ENCODE results near the gene AKAP1. TPM values are rescaled to one million over a fixed set of nuclear protein-coding genes. Genes with fewer than 3 reads are reported as not detected.

Gene AKAP1
- polyA plus RNA-seq, 1 of the 3 experiments (the other 2 are of a cell fraction) = 36.3 TPM

DNA sequence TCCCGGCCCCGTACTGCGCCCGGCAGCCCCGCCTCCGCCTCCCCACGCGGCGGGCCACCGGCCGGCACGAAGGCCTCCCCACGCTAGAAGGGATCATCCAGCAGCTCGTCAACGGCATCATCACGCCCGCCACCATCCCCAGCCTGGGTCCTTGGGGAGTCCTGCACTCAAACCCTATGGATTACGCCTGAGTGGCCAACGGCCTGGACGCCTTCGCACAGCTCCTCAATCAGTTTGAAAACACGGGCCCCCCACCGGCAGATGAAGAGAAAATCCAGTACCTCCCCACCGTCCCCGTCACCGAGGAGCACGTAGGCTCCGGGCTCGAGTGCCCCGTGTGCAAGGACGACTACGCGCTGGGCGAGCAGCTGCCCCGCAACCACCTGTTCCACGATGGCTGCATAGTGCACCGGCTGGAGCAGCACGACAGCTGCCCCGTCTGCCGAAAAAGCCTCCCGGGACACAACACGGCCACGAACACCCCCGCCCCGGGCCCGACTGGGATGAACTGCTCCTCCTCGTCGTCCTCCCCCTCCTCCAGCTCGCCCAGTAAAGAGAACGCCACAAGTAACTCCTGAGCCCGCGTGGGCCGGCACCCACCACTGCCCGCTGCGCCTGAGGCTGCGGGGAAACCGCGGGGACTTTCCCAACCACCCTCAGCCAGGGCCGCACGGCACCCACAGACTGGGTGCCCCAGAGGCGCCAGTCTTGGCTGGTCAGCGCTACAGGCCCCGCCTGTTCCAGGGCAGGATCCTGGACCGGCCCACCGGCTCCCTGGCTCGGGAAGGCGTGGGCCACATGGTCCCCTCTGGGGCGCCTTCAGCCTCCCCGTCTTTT, 39.0 kb upstream of the AKAP1 start:
- no peaks in the 10 kb centered on the region; the same call in 1 of the 2 replicates for H3K27me3 ChIP-seq (ENCODE audit: insufficient read depth)
- DNase-seq = peak; percentile 52
- no peak overlapping the region for H3K27ac ChIP-seq (ENCODE audit: low read depth in 2 of 2, low read length in 1 of 2)
- CTCF ChIA-PET = interaction anchor here (0.6 to 2.7 kb wide), 7 partner anchors 8 to 76 kb away, joined by 3 to 7 read pairs (median 3); partner anchors contain the start of gene SCPEP1
- no peaks in the 10 kb centered on the region for H3F3A ChIP-seq (replicated peaks; ENCODE audit: insufficient read depth)
- no peaks in the 10 kb centered on the region for H3K36me3 ChIP-seq (replicated peaks in 1 of 2; ENCODE audit: control insufficient read depth in 1 of 2, insufficient read depth in 2 of 2, low read length in 1 of 2)
- TF ChIP-seq TCF12 (IDR thresholded peaks at IDR 0.05) (no peak), FOXJ3 (CRISPR knock-in tag; IDR thresholded peaks at IDR 0.05) (no peak), JUND (IDR thresholded peaks at IDR 0.05) (no peak), MEF2A (IDR thresholded peaks at IDR 0.05; ENCODE audit: borderline replicate concordance, low read depth) (no peak), RXRA (IDR thresholded peaks at IDR 0.05; ENCODE audit: borderline replicate concordance, low read depth) (no peak), RAD21 (IDR thresholded peaks at IDR 0.05; ENCODE audit: low read length) (no peak)
- TF ChIP-seq, protein P1, sequence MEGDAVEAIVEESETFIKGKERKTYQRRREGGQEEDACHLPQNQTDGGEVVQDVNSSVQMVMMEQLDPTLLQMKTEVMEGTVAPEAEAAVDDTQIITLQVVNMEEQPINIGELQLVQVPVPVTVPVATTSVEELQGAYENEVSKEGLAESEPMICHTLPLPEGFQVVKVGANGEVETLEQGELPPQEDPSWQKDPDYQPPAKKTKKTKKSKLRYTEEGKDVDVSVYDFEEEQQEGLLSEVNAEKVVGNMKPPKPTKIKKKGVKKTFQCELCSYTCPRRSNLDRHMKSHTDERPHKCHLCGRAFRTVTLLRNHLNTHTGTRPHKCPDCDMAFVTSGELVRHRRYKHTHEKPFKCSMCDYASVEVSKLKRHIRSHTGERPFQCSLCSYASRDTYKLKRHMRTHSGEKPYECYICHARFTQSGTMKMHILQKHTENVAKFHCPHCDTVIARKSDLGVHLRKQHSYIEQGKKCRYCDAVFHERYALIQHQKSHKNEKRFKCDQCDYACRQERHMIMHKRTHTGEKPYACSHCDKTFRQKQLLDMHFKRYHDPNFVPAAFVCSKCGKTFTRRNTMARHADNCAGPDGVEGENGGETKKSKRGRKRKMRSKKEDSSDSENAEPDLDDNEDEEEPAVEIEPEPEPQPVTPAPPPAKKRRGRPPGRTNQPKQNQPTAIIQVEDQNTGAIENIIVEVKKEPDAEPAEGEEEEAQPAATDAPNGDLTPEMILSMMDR (IDR thresholded peaks at IDR 0.05) = no peak
- no peaks in the 10 kb centered on the region for H3K9me3 ChIP-seq
- POLR2A ChIA-PET = interaction anchor here (0.6 kb wide), 1 partner anchor 10 kb away, joined by 3 read pairs; no protein-coding TSS in a partner anchor
- H3K4me1 ChIP-seq (ENCODE audit: control insufficient read depth in 1 of 2, insufficient read depth in 2 of 2, low read depth in 1 of 2, low read length in 1 of 2) = no peaks in the 10 kb centered on the region
- no peaks in the 10 kb centered on the region for H3K79me2 ChIP-seq (ENCODE audit: insufficient read depth)
- H3K9ac ChIP-seq = no peak overlapping the region
- 83% methylated on average over 45 of the region's 69 CpGs for WGBS (ENCODE audit: low lambda C conversion rate)
- no peaks in the 10 kb centered on the region for H3K9me2 ChIP-seq
- H4K20me1 ChIP-seq (ENCODE audit: insufficient read depth) = no peaks in the 10 kb centered on the region
- no peak overlapping the region for H2AFZ ChIP-seq (ENCODE audit: low read depth)
- H3K4me2 ChIP-seq = no peak overlapping the region
- no peak overlapping the region for H3K4me3 ChIP-seq (ENCODE audit: low read depth in 2 of 2, low read length in 1 of 2)

DNA sequence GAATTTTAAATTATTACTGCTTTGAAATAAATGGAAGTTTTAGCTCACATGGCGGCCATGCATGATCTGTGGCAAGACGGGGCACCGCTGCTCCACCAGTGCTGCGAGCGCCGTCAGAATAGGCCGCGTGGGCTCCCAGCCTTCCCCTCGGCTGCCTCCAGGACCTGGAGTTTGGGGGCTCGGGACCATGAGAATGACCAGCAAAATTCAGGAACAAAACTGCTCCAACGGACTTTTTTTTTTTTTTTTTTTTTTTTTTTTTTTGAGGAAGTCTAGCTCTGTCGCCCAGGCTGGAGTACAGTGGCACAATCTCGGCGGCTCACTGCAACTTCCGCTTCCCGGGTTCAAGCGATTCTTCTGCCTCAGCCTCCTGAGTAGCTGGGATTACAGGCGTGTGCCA, 38.3 kb upstream of the AKAP1 start:
- H3F3A ChIP-seq (replicated peaks; ENCODE audit: insufficient read depth) = no peaks in the 10 kb centered on the region
- H3K4me3 ChIP-seq (ENCODE audit: low read depth in 2 of 2, low read length in 1 of 2) = no peak overlapping the region
- no peaks in the 10 kb centered on the region for H3K79me2 ChIP-seq (ENCODE audit: insufficient read depth)
- H3K4me1 ChIP-seq (ENCODE audit: control insufficient read depth in 1 of 2, insufficient read depth in 2 of 2, low read depth in 1 of 2, low read length in 1 of 2) = no peaks in the 10 kb centered on the region
- no peaks in the 10 kb centered on the region for H3K36me3 ChIP-seq (replicated peaks in 1 of 2; ENCODE audit: control insufficient read depth in 1 of 2, insufficient read depth in 2 of 2, low read length in 1 of 2)
- no peaks in the 10 kb centered on the region for H3K9me2 ChIP-seq
- no peak overlapping the region for H3K27ac ChIP-seq (ENCODE audit: low read depth in 2 of 2, low read length in 1 of 2)
- H3K4me2 ChIP-seq = no peak overlapping the region
- no peak overlapping the region for H2AFZ ChIP-seq (ENCODE audit: low read depth)
- CTCF ChIA-PET = interaction anchor here (1.5 kb wide), 1 partner anchor 38 kb away, joined by 4 read pairs; the partner anchor contains the start of gene AKAP1
- POLR2A ChIA-PET = no interaction called here
- 86% methylated on average over 18 of the region's 18 CpGs for WGBS (ENCODE audit: low lambda C conversion rate)
- no peak overlapping the region for H3K9ac ChIP-seq
- no peaks in the 10 kb centered on the region for H3K9me3 ChIP-seq
- H4K20me1 ChIP-seq (ENCODE audit: insufficient read depth) = no peaks in the 10 kb centered on the region
- no peak for DNase-seq
- H3K27me3 ChIP-seq (ENCODE audit: insufficient read depth) = no peaks in the 10 kb centered on the region; the same call in 1 of the 2 replicates
- no peak for TF ChIP-seq SMC3 (IDR thresholded peaks at IDR 0.05; ENCODE audit: low read depth, low read length)
- no peak for TF ChIP-seq EZH2phosphoT487 (IDR thresholded peaks at IDR 0.05; ENCODE audit: borderline replicate concordance, low read depth)
- no peak for TF ChIP-seq CHD2 (IDR thresholded peaks at IDR 0.05; ENCODE audit: low read length, partially characterized antibody)
- TF ChIP-seq RFX5 (IDR thresholded peaks at IDR 0.05; ENCODE audit: low read length) = no peak
- TF ChIP-seq NRF1 (IDR thresholded peaks at IDR 0.05; ENCODE audit: low read depth, low read length) = no peak
- no peak for TF ChIP-seq ELF1 (IDR thresholded peaks at IDR 0.05)
- TF ChIP-seq RAD21 (IDR thresholded peaks at IDR 0.05; ENCODE audit: low read length) = no peak
- TF ChIP-seq NFIC (IDR thresholded peaks at IDR 0.05; ENCODE audit: borderline replicate concordance) = no peak
- TF ChIP-seq GABPA (IDR thresholded peaks at IDR 0.05; ENCODE audit: low read depth) = no peak
- TF ChIP-seq JUND (IDR thresholded peaks at IDR 0.05) = no peak
- TF ChIP-seq, protein P2, sequence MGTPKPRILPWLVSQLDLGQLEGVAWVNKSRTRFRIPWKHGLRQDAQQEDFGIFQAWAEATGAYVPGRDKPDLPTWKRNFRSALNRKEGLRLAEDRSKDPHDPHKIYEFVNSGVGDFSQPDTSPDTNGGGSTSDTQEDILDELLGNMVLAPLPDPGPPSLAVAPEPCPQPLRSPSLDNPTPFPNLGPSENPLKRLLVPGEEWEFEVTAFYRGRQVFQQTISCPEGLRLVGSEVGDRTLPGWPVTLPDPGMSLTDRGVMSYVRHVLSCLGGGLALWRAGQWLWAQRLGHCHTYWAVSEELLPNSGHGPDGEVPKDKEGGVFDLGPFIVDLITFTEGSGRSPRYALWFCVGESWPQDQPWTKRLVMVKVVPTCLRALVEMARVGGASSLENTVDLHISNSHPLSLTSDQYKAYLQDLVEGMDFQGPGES (IDR thresholded peaks at IDR 0.05; ENCODE audit: low read depth, low read length) = no peak
- TF ChIP-seq, protein P1 (IDR thresholded peaks at IDR 0.05) = no peak
- TF ChIP-seq, protein P3, sequence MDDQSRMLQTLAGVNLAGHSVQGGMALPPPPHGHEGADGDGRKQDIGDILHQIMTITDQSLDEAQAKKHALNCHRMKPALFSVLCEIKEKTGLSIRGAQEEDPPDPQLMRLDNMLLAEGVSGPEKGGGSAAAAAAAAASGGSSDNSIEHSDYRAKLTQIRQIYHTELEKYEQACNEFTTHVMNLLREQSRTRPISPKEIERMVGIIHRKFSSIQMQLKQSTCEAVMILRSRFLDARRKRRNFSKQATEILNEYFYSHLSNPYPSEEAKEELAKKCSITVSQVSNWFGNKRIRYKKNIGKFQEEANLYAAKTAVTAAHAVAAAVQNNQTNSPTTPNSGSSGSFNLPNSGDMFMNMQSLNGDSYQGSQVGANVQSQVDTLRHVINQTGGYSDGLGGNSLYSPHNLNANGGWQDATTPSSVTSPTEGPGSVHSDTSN (IDR thresholded peaks at IDR 0.05) = no peak
- TF ChIP-seq, protein P4, sequence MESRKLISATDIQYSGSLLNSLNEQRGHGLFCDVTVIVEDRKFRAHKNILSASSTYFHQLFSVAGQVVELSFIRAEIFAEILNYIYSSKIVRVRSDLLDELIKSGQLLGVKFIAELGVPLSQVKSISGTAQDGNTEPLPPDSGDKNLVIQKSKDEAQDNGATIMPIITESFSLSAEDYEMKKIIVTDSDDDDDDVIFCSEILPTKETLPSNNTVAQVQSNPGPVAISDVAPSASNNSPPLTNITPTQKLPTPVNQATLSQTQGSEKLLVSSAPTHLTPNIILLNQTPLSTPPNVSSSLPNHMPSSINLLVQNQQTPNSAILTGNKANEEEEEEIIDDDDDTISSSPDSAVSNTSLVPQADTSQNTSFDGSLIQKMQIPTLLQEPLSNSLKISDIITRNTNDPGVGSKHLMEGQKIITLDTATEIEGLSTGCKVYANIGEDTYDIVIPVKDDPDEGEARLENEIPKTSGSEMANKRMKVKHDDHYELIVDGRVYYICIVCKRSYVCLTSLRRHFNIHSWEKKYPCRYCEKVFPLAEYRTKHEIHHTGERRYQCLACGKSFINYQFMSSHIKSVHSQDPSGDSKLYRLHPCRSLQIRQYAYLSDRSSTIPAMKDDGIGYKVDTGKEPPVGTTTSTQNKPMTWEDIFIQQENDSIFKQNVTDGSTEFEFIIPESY (IDR thresholded peaks at IDR 0.05; ENCODE audit: borderline replicate concordance, low read depth) = no peak

All from SK-N-SH (cell line).